Thoracic aorta (tissue), 2 donors: ENCODE results near the gene TNK1. TPM values are rescaled to one million over a fixed set of nuclear protein-coding genes. Genes with fewer than 3 reads are reported as not detected.

Experiments
- ATAC-seq: fragments of 150-250 bp; one replicate; pipeline ENCODE4 v1.8.0; 2017; ENCODE audit warnings: low read depth; ENCODE audit not compliant: insufficient number of reproducible peaks, low FRiP score
- DNase-seq: peaks from one replicate; pipeline ENCODE4 v3.0.0-alpha.2; 2020; ENCODE audit warnings: low spot score
- H3K27ac ChIP-seq, 2 donors: fragments of 200-600 bp; sonication (generic); 1 replicate in 1 of 2; 2 replicates in 1 of 2; pipeline ENCODE4 v1.5.1; 2016; ENCODE audit warnings: mild to moderate bottlenecking in 2 of 2, moderate library complexity in 2 of 2
- H3K27me3 ChIP-seq: fragments of 200-600 bp; sonication (generic); replicated peaks from 2 replicates; pipeline ENCODE4 v1.6.0; 2016; ENCODE audit warnings: mild to moderate bottlenecking; ENCODE audit not compliant: insufficient read depth
- H3K36me3 ChIP-seq: fragments of 200-600 bp; sonication (generic); one replicate; pipeline ENCODE4 v1.5.1; 2016
- H3K4me1 ChIP-seq, 2 donors: fragments of 200-600 bp; sonication (generic); 1 replicate in 1 of 2; 2 replicates in 1 of 2; pipeline versions ENCODE4 v1.5.1 to v1.6.0; 2016; ENCODE audit warnings: low read depth in 2 of 2, mild to moderate bottlenecking in 1 of 2; ENCODE audit not compliant: control insufficient read depth in 1 of 2
- H3K4me3 ChIP-seq: fragments of 200-600 bp; sonication (generic); 2 replicates; pipeline ENCODE4 v1.5.1; 2016; ENCODE audit warnings: mild to moderate bottlenecking
- H3K9me3 ChIP-seq: fragments of 200-600 bp; sonication (generic); 2 replicates; pipeline ENCODE4 v1.5.1; 2016
- total RNA-seq, 2 donors: library from RNA; depleted of rRNA; stranded (reverse); fragments of >200 nt; gene quantifications; one replicate each; pipeline versions ENCODE4 v1.1.0 to v1.2.3, GENCODE V29; 2016
- TF ChIP-seq, protein P1 (sequence below): fragments of 200-600 bp; sonication (generic); IDR thresholded peaks from one replicate; pipeline ENCODE4 v1.5.1; 2019; ENCODE audit warnings: antibody characterized with exemption

The TNK1 gene
- total RNA-seq, 2 donors from 2014 or later, result 3.7 to 4.7 TPM

DNA sequence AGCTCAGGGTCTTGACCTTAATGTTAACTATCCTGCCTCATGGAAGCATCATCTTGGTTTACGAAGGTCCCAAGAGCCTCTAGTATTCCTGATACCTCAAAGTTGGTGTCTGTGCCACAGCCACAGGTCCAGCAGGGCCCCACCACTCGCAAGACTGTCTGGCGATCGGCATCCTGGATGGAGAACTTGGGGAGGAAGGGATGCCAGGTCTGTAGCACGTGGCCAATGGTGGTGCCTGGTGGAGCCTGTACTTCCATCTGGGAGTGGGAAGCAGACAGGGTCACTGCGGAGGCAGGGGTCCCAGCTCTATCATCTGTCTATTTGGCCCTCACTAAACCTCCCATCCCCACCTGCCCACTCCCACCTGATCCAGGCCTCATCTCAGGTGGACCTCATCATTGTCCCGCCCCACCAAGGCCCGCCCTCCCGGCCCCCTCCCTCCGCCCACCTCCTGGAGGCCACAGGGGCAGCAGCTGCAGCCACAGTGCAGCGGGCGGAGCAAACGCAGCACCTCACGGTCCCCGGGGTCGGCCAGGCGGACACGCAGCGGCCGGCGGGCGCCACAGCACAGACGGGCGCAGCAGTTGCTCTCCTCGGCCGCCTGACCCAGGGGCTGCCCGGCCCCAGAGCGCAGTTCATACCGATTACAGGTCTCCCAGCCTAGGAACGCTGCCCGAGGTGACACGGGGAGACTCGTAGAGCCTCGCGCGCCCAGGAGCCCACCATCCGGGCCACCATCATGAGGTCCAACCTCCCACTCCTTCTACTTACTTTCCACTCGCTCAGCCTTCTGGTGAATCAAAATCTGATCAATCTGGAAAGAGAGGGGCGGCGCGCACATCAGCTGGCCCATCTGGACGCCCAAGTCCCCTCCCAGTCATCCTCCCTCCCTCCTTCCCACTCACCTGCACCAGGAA lies 12.1 kb downstream of the TNK1 start:
- peak overlapping the region in 1 of 2 donors; percentile 84 for H3K27ac ChIP-seq
- TF ChIP-seq, protein P1, sequence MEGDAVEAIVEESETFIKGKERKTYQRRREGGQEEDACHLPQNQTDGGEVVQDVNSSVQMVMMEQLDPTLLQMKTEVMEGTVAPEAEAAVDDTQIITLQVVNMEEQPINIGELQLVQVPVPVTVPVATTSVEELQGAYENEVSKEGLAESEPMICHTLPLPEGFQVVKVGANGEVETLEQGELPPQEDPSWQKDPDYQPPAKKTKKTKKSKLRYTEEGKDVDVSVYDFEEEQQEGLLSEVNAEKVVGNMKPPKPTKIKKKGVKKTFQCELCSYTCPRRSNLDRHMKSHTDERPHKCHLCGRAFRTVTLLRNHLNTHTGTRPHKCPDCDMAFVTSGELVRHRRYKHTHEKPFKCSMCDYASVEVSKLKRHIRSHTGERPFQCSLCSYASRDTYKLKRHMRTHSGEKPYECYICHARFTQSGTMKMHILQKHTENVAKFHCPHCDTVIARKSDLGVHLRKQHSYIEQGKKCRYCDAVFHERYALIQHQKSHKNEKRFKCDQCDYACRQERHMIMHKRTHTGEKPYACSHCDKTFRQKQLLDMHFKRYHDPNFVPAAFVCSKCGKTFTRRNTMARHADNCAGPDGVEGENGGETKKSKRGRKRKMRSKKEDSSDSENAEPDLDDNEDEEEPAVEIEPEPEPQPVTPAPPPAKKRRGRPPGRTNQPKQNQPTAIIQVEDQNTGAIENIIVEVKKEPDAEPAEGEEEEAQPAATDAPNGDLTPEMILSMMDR, result no peak
- no peak for ATAC-seq

DNA sequence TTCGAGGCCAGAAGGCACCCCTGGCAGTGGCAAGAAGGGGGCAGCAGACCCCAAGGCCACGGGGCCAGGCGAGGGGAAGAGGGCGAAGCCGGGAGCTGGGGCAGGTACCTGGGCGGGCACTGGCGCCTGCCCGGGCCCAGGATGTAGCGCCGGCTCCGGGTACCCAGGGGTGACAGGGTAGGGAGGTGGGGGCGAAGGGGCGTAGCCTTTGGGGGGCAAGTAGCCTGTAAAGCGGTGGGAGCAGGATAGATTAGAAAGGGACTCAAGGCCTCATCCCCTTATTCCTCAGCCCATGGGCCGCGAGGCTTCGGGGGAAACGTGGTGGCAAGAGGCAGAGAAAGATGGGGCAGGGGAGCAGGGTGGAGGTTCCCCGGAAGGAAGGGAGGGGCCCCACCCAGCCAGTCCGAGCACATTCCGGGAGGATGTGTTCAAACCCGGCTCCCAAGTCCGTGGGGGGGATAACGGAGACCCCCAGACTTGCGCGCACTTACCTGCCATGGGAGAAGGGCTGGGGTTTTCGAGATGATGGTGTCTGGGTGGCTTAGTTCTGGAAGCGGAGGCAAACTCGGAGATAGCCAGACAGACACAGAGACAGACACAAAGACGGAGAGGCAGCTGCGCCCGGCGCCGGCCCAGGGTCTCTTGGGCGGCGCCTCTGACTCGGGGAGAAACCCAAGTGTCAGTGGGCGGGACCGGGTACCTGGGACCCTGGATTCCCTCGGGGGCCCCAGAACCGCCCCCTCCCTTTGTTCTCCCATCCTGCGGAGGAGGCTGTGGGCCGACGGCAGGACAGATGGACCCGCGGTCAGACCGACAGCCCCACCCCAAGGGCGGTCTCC lies 12.9 kb downstream of the TNK1 start:
- no peak for ATAC-seq
- TF ChIP-seq, protein P1, result no peak
- H3K4me3 ChIP-seq, result peak overlapping the region; percentile 84

More for the DNA sequence above, 12.1 kb downstream of the TNK1 start:
- peaks cover 16% of the 10 kb centered on the region for H3K36me3 ChIP-seq
- H3K4me1 ChIP-seq, result peaks cover 6 to 10% of the 10 kb centered on the region in 2 donors
- DNase-seq, result no peak
- H3K9me3 ChIP-seq, result no peaks in the 10 kb centered on the region
- no peaks in the 10 kb centered on the region for H3K27me3 ChIP-seq
- H3K4me3 ChIP-seq, result peak overlapping the region; percentile 84

DNA sequence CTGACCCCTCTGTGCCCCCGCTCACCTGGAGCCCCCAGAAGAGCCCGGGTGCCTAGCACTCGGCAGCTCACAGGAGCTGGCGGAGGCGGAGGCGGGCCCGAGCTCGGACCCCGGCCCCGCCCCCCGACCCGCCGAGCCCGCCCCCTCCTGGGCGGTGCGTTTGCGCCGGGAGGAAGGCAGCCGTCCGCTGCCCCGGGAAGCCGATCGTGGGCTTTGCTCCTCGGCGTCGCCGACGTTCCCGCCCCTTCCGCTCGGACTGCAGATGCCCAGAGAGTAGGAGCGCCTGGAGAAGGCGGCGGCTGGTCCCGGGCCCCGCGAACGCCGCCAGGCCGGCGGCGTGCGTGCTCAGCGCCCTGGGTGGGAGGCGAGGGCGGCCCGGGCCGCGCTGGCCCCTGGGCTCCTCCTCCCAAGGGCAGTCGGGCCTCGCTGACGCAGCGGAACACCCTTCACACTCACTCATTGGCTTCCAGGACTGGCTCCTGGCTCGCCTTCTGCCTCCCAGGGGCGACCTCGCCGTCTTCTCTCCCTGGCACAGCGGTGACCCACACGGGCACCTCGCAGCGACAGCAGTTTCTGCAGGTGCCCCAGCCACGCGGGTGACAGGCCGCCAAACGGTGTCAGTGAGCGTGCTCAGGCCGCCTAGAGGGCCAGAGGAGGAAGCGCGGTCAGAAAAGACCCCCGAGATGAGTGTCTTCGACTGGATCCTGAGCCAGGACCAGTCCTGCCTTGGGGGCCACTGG lies 13.7 kb downstream of the TNK1 start, which contains the start of gene PLSCR3:
Gene PLSCR3 (minus strand): TSS at position 74 of the 740 bp plus-strand sequence. CDS start 415 bp downstream, outside the sequence.
- Histone ChIP-seq H3K4me1 (peaks cover 6 to 10% of the 10 kb centered on the region in 2 donors), H3K4me3 (peak within 1 kb of the TSS; percentile 84), H3K9me3 (no peaks in the 10 kb centered on the region), H3K36me3 (peaks cover 14% of the 10 kb centered on the region), H3K27me3 (no peaks in the 10 kb centered on the region), H3K27ac (peak within 1 kb of the TSS; percentile 84 to 88)
- DNase-seq, result peak; percentile 41
- peak; percentile 88 for ATAC-seq
- TF ChIP-seq, protein P1, result peak; percentile 44

More for the DNA sequence above, 12.9 kb downstream of the TNK1 start:
- no peak for DNase-seq
- Histone ChIP-seq H3K36me3 (peaks cover 16% of the 10 kb centered on the region), H3K9me3 (no peaks in the 10 kb centered on the region), H3K27me3 (no peaks in the 10 kb centered on the region), H3K4me1 (peaks cover 6 to 10% of the 10 kb centered on the region in 2 donors), H3K27ac (peak overlapping the region; percentile 84 to 88)

DNA sequence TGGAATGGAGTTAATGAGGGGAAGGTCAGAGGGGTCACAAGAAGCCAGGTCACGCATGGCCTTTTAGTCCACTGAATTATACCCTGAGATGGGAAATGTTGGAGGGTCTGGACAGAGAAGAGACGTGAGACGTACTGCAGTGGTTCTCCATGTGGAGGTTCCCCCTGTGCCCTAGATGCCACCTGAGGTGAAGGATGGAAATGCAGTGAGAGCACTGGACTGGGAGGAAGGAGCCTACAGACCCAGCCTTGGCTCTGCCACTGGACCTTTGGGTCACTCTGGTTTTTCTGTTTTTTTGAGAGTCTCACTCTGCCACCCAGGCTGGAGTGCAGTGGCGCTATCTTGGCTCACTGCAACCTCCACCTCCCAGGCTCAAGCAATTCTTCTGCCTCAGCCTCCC lies 15.3 kb downstream of the TNK1 start:
- Histone ChIP-seq H3K36me3 (peaks cover 5% of the 10 kb centered on the region), H3K27me3 (no peaks in the 10 kb centered on the region), H3K4me3 (no peak overlapping the region), H3K27ac (no peak overlapping the region), H3K9me3 (no peaks in the 10 kb centered on the region), H3K4me1 (peaks cover 6 to 10% of the 10 kb centered on the region in 2 donors)
- TF ChIP-seq, protein P1, result no peak
- DNase-seq (no peak), ATAC-seq (no peak)
